ENCODE results near the gene UTRN. TPM values are rescaled to one million over a fixed set of nuclear protein-coding genes. Genes with fewer than 3 reads are reported as not detected.

The UTRN gene
- total RNA-seq: 100 to 1,000 TPM in 3 of 4 donors, 10 to 100 TPM in 1; 95.9 to 251 (median 139) TPM

DNA sequence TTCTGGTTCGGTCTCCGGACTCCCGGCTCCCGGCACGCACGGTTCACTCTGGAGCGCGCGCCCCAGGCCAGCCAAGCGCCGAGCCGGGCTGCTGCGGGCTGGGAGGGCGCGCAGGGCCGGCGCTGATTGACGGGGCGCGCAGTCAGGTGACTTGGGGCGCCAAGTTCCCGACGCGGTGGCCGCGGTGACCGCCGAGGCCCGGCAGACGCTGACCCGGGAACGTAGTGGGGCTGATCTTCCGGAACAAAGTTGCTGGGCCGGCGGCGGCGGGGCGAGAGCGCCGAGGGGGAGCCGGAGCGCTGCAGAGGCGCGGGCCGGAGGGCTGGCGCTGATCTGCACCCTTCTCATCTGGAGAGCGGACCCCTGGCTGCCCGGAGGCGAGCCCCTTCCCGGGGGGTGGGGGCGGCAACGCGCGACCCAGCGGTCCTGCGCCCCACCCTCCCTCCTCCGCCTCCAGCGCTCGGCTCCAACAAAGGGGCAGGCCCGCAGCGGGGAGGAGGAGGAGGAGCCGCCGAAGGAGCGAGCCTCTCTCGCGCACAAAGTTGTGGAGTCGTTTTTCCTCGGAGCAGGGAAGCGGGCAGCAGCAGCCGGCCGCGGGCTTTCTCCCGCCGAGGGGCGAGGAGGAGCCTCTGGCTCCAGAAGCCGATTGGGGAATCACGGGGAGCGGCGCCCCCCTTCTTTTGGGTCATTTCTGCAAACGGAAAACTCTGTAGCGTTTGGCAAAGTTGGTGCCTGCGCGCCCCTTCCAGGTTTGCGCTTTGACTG lies at the start of gene UTRN:
UTRN (plus strand) TSS at position 553 of the 765 bp plus-strand sequence. CDS start 6,494 bp downstream, outside the sequence.
- H3K27me3 ChIP-seq: no peaks in the 10 kb centered on the region
- H3K9me3 ChIP-seq: no peaks in the 10 kb centered on the region
- 0% methylated on average over 5 to 8 of the region's 84 CpGs for WGBS, 2 donors (ENCODE audit: low coverage in 1 of 2)
- H3K4me1 ChIP-seq: peaks cover 0 to 33% (median 0%) of the 10 kb centered on the region in 3 donors
- peak within 1 kb of the TSS; percentile 87 to 97 (median 95) for H3K27ac ChIP-seq
- peak; percentile 85 for ATAC-seq
- no peaks in the 10 kb centered on the region for H3K36me3 ChIP-seq
- H3K4me3 ChIP-seq: peak within 1 kb of the TSS; percentile 81 to 99
- TF ChIP-seq CTCF (IDR thresholded peaks at IDR 0.05): peak in 1 of 4 experiments; percentile 12
- peak; percentile 53 to 62 for TF ChIP-seq POLR2A (IDR thresholded peaks at IDR 0.05)
- TF ChIP-seq POLR2AphosphoS5 (IDR thresholded peaks at IDR 0.05): peak; percentile 54
- TF ChIP-seq EP300 (IDR thresholded peaks at IDR 0.05): no peak

DNA sequence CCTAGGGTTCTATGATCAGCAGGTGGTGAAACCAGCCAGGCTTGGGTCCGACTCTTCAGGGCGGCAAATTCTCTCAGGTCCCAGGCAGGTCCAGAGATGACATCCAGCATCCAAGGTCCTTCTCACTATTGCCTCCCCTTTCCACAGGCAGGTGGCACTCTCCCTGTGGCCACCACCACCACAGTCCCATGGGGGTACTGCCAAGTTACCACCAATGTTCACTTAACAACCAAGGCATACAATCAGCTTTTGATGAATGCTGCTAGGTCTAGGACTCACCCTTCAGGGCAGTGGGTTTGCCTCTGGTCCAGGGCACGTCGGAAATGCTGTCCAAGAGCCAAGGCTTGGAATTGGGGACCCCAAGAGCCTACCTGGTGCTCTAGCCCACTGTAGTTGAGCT lies 40.4 kb upstream of the UTRN start:
- Histone ChIP-seq H3K9me3 (peaks cover 0 to 18% (median 0%) of the 10 kb centered on the region in 3 donors), H3K4me3 (no peak overlapping the region), H3K27ac (no peak overlapping the region), H3K36me3 (no peaks in the 10 kb centered on the region), H3K27me3 (no peaks in the 10 kb centered on the region), H3K4me1 (peaks cover 0 to 4% (median 0%) of the 10 kb centered on the region in 3 donors)
- no peak for TF ChIP-seq POLR2A (IDR thresholded peaks at IDR 0.05)
- TF ChIP-seq CTCF (IDR thresholded peaks at IDR 0.05): no peak
- no peak for TF ChIP-seq POLR2AphosphoS5 (IDR thresholded peaks at IDR 0.05)
- TF ChIP-seq EP300 (IDR thresholded peaks at IDR 0.05): no peak
- WGBS, 2 donors (ENCODE audit: low coverage in 1 of 2): 100% methylated on average over 2 of the region's 4 CpGs; no CpG with 5 or more reads in 1 of the 2 donors
- ATAC-seq: no peak

GRCh38 chr6:144246988-144247387 lies 38.1 kb upstream of the UTRN start:
- H3K4me1 ChIP-seq: peaks cover 0 to 4% (median 0%) of the 10 kb centered on the region in 3 donors
- WGBS, 2 donors (ENCODE audit: low coverage in 1 of 2): 76 to 80% methylated on average over 5 of the region's 5 CpGs
- no peaks in the 10 kb centered on the region for H3K36me3 ChIP-seq
- H3K4me3 ChIP-seq: no peak overlapping the region
- no peak for ATAC-seq
- H3K27ac ChIP-seq: no peak overlapping the region
- no peaks in the 10 kb centered on the region for H3K27me3 ChIP-seq
- no peak for TF ChIP-seq POLR2AphosphoS5 (IDR thresholded peaks at IDR 0.05)
- TF ChIP-seq POLR2A (IDR thresholded peaks at IDR 0.05): no peak
- TF ChIP-seq CTCF (IDR thresholded peaks at IDR 0.05): no peak
- TF ChIP-seq EP300 (IDR thresholded peaks at IDR 0.05): no peak
- H3K9me3 ChIP-seq: peaks cover 0 to 18% (median 0%) of the 10 kb centered on the region in 3 donors

GRCh38 chr6:144248003-144248402 lies 37.1 kb upstream of the UTRN start:
- WGBS, 2 donors (ENCODE audit: low coverage in 1 of 2): 61 to 66% methylated on average over 2 of the region's 2 CpGs
- Histone ChIP-seq H3K9me3 (peaks cover 0 to 18% (median 0%) of the 10 kb centered on the region in 3 donors), H3K4me1 (peaks cover 0 to 4% (median 0%) of the 10 kb centered on the region in 3 donors), H3K27ac (no peak overlapping the region), H3K27me3 (no peaks in the 10 kb centered on the region), H3K36me3 (no peaks in the 10 kb centered on the region), H3K4me3 (no peak overlapping the region)
- no peak for ATAC-seq
- no peak for TF ChIP-seq POLR2A (IDR thresholded peaks at IDR 0.05)
- no peak for TF ChIP-seq EP300 (IDR thresholded peaks at IDR 0.05)
- TF ChIP-seq CTCF (IDR thresholded peaks at IDR 0.05): no peak
- TF ChIP-seq POLR2AphosphoS5 (IDR thresholded peaks at IDR 0.05): no peak
